Activated CD8-positive, alpha-beta memory T cell treated with anti-CD3 and anti-CD28 coated beads, Interleukin-2, amount 50 U/mL, for 1 hour (primary cell): Measurements from ENCODE around the gene SEC23A.

ENCODE experiments used
- DNase-seq: peaks from one replicate; pipeline ENCODE4 v3.0.0-alpha.2; 2020; ENCODE audit errors: extremely low read depth

The SEC23A gene

GRCh38 chr14:38991299-38991698, 111.7 kb downstream of the SEC23A start:
- no peak for DNase-seq

GRCh38 chr14:38989922-38990546, 113.0 kb downstream of the SEC23A start:
- DNase-seq: no peak

DNA sequence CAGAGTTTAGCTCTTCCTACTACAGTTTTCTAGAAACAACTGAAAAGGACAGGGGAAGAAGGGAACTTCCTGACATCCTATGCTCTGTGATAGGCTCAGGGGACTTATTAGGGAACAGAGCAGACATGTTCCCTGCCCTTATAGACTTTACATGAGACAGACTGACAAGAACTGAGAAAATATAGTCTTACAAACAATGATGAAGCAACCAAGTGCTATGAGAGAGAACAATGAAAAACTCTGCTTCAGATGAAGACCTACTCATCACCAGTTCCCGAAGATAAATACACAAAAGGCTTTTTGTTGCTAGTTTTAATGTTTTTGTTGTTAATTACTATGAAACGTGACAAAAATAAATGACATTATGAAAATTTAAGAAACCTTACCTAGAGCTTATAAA, 115.3 kb downstream of the SEC23A start:
- DNase-seq: no peak

- no peak for DNase-seq
Measured at GRCh38 chr14:38982837-38983236, 120.2 kb downstream of the SEC23A start.

DNA sequence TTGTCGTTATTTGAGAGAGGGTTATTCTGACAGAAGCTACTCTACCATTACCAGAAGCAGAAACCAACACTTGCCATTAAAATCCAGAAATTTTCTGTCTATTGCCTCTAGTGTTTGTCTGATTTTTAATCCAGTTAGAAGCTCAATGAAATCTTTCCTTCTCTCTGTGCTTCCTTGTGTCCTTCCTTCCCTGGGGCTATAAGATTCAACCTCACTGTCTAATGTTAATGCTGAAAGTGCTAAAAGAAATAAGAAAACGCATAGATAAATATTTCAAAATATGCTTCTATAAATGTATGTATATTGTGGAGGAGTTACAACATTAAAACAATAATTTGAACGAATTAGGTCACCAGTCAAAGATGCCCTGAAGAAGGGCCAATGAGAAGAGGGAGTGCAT, 120.8 kb downstream of the SEC23A start:
- no peak for DNase-seq
